Hematopoietic multipotent progenitor cell treated with erythropoietin and hydrocortisone succinate and interleukin-3 and kit ligand, for 15 days (in vitro differentiated cells): Measurements from ENCODE around the gene PCBD1.
"Not testable (repeated sequence)": the region's sequence is repeated elsewhere in the genome, so short reads cannot be mapped to it uniquely, and the experiment has no call there.

Experiments used
- DNase-seq: peaks from one replicate; pipeline ENCODE4 v3.0.0-alpha.2; 2015; ENCODE audit warnings: low spot score

PCBD1 gene

GRCh38 chr10:70863470-70864160 lies 24.8 kb downstream of the PCBD1 start:
- no peak for DNase-seq

GRCh38 chr10:70861495-70862197 lies 26.7 kb downstream of the PCBD1 start:
- DNase-seq, result not testable (repeated sequence)

GRCh38 chr10:70858759-70859158 lies 29.6 kb downstream of the PCBD1 start:
- DNase-seq, result no peak

- DNase-seq, result no peak
Observed at GRCh38 chr10:70856454-70856853, 31.9 kb downstream of the PCBD1 start.

GRCh38 chr10:70853457-70853856 lies 34.9 kb downstream of the PCBD1 start:
- no peak for DNase-seq

GRCh38 chr10:70853038-70853437 lies 35.3 kb downstream of the PCBD1 start:
- DNase-seq, result no peak

GRCh38 chr10:70851597-70852475 lies 36.5 kb downstream of the PCBD1 start:
- DNase-seq, result no peak

- no peak for DNase-seq
Observed at GRCh38 chr10:70850097-70850496, 38.3 kb downstream of the PCBD1 start.

GRCh38 chr10:70849582-70850016 lies 38.8 kb downstream of the PCBD1 start:
- no peak for DNase-seq

GRCh38 chr10:70847659-70848360 lies 40.6 kb downstream of the PCBD1 start:
- no peak for DNase-seq

- no peak for DNase-seq
Observed at GRCh38 chr10:70846795-70847194, 41.6 kb downstream of the PCBD1 start.

GRCh38 chr10:70845816-70846215 lies 42.5 kb downstream of the PCBD1 start:
- DNase-seq, result no peak

GRCh38 chr10:70845256-70845655 lies 43.1 kb downstream of the PCBD1 start:
- no peak for DNase-seq

- DNase-seq, result no peak
Observed at GRCh38 chr10:70843776-70844489, 44.4 kb downstream of the PCBD1 start.

GRCh38 chr10:70843333-70843732 lies 45.0 kb downstream of the PCBD1 start:
- DNase-seq, result no peak

GRCh38 chr10:70840836-70841235 lies 47.5 kb downstream of the PCBD1 start:
- no peak for DNase-seq

- no peak for DNase-seq
Observed at GRCh38 chr10:70838270-70838805, 50.0 kb downstream of the PCBD1 start.

GRCh38 chr10:70837660-70838059 lies 50.7 kb downstream of the PCBD1 start:
- DNase-seq, result no peak

- DNase-seq, result no peak
Observed at GRCh38 chr10:70836319-70836718, 52.0 kb downstream of the PCBD1 start.

GRCh38 chr10:70834441-70835151 lies 53.8 kb downstream of the PCBD1 start:
- DNase-seq, result no peak
